Ovary (tissue), 3 donors: ENCODE data around the gene COL7A1.

ENCODE experiments used
- CTCF ChIP-seq, 3 donors: fragments of 450-650 bp in 2 of 3; fragments of 200-600 bp in 1 of 3; IDR thresholded peaks; one replicate each; pipeline versions ENCODE4 v1.5.1 to v1.8.0; 2016 to 2022; ENCODE audit warnings: antibody characterized with exemption in 3 of 3, mild to moderate bottlenecking in 1 of 3
- POLR2A ChIP-seq: fragments of 450-650 bp; IDR thresholded peaks from one replicate; pipeline ENCODE4 v1.6.1; 2017; ENCODE audit warnings: antibody characterized with exemption, mild to moderate bottlenecking, moderate library complexity
- donor health status: DM: no; HTN: no; CAD: no.

- TF ChIP-seq POLR2A (no peak), CTCF (IDR thresholded peaks at IDR 0.05) (no peak)
These were observed 30.5 kb upstream of the COL7A1 start for GRCh38 chr3:48625600-48625999.
